ENCODE measurements around the gene CTCF.
A peak's percentile ranks its signal among the peaks of the same experiment; 100 is the strongest.

Gene CTCF

DNA sequence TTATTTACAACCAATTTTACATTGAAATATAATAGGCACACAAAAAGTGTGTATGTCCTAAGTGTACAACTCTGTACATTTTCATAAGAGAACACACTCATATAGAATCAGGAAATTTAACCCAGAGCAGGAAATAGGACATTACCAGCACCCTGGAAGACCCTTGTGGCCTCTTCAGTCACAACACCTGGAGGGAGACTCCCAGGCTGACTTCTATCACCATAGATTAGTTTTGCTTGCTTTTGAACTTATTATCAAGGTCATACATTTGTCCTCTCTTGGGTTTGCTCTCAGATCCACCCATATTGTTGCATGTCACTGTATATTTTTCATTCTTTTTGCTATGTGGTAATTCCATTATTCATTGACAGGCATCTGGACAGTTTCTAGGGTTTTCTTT is 27.9 kb upstream of the CTCF start:
- no peak for DNase-seq (ENCODE audit: low read depth in 2 of 2, low spot score in 1 of 2)

DNA sequence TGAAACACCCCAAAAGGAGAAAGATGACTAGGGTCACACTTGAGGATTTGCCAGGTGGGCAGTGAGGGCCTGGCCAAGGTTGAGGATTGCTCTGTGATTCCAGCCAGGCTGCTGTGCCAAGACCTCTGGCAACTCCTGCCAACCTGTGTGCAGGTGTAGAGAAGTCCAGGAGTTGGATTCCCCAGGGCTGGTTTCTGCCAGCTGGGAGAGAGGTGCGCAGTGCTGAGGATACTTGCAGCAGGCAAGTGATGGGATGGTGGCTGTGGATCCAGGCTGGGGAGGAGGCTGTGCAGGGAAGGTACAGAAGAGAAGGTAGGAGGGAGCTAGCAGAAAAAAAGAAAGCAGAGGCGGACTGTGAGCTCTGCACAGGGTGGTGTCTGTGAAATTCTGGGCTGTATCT is 27.1 kb upstream of the CTCF start:
- no peak for DNase-seq (ENCODE audit: low read depth in 2 of 2, low spot score in 1 of 2)

DNA sequence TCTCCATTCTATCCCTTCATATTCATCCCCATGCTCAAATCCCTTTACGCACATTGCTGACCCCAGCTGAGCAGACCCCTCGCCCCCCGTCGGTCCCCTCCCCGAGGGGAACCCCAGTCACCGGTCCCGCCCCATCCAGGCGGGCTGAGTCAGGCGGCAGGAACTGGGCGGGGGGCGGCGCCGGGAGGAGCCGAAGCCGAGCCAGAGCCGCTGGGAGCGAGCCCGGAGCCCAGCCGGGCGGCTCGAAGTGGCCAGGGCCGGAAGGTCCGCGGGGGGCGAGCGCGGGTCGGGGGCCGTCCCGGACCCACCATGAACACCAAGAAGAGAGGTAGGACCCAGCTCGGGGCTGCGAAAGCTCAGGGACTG is 25.1 kb upstream of the CTCF start:
- no peak for DNase-seq (ENCODE audit: low read depth in 2 of 2, low spot score in 1 of 2)

DNA sequence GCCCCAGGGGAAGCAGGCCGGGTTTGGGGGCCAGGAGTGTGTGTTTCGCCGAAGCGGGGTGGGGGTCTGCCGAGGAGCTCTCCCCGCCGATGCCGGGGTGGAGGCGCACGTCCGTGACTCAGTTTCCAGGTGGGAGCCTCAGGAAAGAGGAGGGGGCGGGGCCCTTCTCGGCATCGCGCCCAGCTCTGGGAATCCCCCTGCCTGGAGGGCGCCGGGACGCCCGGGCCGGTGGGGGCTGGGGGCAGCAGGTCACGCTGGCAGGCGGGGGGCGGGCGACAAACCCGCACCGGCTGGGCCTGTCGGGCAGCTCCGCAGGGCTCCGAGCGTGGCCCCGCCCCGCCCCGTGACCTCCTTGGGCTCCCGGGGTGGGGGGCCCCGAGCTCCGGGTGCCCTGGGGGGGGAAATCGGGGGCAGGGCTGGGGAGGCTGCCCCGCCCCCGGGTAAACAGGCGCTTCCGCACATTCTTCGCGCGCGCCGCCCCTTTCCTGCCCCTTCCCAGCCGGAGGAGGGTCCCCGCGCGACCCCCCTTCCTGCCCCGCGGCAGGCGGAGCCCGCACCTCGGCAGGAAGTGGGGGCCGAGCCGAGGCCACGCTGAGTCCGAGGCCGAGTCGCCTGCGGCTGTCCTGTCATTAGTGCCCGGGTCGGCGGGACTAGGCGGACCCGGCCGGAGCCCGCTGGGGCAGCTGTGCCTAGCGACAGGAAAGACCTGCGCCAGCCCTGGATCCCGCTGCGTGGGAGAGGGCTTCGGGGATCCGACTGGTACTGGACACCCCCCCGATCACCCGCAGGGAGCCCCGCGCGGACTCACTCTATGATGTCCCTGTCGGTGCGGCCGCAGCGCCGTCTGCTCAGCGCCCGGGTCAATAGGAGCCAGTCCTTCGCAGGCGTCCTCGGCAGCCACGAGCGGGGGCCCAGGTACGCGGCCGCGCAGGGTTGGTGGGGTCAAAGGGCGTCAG is 24.4 kb upstream of the CTCF start:
- DNase-seq (ENCODE audit: low read depth in 2 of 2, low spot score in 1 of 2), result peak in 1 of 2 donors; percentile 34

DNA sequence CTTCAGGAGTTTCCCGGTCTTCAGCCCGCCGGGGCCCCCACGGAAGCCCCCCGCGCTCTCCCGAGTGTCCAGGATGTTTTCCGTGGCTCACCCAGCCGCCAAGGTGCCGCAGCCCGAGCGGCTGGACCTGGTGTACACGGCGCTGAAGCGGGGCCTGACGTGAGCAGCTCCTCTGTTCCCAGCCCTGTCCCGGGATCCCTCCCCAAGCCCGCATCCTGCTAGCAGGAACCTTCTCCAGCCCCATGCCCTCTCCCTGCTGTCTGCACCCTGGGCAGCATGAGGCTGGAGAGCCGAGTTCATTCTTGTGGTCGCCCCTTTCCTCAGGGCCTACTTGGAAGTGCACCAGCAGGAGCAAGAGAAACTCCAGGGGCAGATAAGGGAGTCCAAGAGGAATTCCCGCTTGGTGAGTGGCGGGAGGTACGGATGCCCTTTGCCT is 23.6 kb upstream of the CTCF start:
- no peak for DNase-seq (ENCODE audit: low read depth in 2 of 2, low spot score in 1 of 2)

DNA sequence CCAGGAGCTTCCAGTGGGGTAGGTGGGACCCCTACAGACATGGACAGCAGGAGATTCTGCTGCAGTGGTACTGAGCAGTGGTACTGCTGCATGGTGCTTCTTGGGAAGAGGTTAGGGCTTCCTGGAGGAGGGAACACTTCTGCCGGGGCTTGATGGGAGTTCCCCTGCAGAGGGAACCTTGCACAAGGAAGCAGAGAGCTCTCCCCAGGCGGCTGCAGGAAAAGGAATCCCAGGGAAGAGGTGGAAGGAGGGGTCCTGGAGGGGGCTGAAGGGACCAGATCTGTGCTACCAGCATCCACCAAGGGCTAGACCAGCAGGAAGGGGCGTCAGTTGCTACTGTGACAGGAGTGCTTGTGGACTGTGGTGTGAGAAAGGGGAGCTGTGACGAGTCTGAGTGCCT is 23.1 kb upstream of the CTCF start:
- DNase-seq (ENCODE audit: low read depth in 2 of 2, low spot score in 1 of 2), result no peak

DNA sequence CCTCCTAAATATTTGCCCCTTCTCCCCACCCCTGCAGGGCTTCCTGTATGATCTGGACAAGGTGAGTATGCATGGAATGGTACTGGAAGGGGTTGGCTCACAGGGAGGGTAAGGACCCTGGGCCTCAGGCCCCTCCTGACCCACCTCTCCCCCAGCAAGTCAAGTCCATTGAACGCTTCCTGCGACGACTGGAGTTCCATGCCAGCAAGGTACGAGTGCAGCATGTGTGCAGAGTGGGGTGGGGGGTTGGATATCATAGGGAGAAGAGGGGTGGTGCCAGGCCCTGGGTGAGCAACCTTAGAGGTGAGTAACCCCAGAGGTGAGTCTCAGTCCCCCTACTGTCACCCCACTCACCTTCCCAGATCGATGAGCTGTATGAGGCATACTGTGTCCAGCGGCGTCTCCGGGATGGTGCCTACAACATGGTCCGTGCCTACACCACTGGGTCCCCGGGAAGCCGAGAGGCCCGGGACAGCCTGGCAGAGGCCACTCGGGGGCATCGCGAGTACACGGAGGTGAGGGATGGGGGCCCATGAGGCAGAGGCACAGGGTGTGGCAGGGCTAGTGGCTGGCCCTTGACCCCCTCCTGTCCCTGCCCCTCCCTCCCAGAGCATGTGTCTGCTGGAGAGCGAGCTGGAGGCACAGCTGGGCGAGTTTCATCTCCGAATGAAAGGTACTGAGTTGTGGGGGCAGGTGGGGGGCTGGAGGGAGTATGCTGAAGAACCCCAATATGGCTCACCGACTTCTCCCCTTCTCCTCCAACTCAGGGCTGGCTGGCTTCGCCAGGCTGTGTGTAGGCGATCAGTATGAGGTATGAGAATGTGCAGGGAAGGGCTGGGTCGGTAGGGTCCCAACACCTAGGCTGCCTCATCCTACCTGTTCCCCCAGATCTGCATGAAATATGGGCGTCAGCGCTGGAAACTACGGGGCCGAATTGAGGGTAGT is 22.4 kb upstream of the CTCF start:
- DNase-seq (ENCODE audit: low read depth in 2 of 2, low spot score in 1 of 2), result no peak

DNA sequence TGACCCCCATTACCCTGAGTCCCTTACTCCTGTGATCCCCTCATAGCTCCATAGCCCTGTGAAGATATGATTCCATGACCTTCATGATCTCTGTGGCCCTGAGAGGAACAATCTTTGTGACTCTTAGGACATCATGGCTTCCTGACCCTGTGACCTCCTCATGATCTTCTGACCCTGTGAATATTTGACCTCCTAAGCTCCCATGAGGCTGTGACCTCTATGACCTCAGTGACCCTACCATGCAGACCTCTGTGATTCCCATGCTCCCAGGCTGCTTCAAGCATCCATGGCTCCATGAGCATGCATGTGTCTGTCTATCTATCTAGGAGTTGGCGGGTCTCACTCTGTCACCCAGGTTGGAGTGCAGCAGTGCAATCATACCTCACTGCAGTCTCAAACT is 21.6 kb upstream of the CTCF start:
- no peak for DNase-seq (ENCODE audit: low read depth in 2 of 2, low spot score in 1 of 2)

DNA sequence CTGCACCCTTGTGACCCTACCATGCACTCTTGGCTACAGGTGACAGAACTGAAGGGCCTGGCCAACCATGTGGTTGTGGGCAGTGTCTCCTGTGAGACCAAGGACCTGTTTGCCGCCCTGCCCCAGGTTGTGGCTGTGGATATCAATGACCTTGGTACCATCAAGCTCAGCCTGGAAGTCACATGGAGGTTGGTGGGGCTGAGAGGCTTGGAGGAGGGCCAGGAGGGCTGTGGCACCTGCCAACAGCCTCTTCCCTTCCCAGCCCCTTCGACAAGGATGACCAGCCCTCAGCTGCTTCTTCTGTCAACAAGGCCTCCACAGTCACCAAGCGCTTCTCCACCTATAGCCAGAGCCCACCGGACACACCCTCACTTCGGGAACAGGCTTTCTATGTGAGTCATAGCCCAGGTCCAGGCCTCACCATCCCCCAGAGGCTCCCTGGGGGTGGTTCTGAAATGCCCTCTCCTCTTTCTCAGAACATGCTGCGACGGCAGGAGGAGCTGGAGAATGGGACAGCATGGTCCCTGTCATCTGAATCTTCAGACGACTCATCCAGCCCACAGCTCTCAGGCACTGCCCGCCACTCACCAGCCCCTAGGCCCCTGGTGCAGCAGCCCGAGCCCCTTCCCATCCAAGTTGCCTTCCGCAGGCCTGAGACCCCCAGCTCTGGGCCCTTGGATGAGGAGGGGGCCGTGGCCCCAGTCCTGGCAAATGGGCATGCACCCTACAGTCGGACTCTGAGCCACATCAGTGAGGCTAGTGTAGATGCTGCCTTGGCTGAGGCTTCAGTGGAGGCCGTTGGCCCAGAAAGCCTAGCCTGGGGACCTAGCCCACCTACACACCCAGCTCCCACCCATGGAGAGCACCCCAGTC is 20.7 kb upstream of the CTCF start:
- DNase-seq (ENCODE audit: low read depth in 2 of 2, low spot score in 1 of 2), result no peak

DNA sequence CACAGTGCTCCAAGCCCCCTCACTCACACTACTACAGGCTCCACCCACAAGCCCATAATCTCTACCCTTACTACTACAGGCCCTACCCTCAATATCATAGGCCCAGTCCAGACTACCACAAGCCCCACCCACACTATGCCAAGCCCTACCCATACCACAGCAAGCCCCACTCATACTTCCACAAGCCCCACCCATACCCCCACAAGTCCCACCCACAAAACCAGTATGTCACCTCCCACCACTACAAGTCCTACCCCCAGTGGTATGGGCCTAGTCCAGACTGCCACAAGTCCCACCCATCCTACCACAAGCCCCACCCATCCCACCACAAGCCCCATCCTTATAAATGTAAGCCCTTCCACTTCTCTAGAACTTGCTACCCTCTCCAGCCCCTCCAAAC is 19.9 kb upstream of the CTCF start:
- peak in 1 of 2 donors; percentile 57 for DNase-seq (ENCODE audit: low read depth in 2 of 2, low spot score in 1 of 2)

DNA sequence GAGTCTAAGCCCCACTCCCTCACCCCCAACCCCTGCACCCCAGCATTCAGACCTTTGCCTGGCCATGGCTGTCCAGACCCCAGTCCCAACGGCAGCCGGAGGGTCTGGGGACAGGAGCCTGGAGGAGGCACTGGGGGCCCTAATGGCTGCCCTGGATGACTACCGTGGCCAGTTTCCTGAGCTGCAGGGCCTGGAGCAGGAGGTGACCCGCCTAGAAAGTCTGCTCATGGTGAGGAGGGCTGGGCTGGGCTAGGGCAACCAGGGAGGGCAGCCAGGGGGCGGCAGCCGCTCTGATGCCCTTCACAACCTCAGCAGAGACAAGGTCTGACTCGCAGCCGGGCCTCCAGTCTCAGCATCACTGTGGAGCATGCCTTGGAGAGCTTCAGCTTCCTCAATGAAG is 19.3 kb upstream of the CTCF start:
- DNase-seq (ENCODE audit: low read depth in 2 of 2, low spot score in 1 of 2), result no peak

DNA sequence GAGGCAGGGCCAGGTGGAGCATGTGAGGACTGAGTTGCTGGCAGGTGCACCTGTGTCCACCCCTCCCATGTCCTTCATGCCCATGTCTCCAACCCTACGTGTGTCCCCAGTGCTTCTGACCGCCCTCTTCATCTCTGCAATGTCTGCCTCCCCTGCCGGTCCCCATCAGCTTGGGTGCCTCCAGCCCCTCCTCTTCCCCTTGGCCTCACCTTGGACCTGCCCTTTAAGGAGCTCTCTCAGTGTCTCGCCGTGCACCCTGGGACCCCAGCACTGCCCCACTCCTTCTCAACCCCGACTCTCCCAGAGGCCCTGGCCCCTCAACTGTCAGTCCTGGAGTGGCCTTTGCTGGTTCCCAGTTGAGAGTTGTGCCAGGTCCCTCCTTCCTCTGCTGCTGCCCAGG is 18.7 kb upstream of the CTCF start:
- DNase-seq (ENCODE audit: low read depth in 2 of 2, low spot score in 1 of 2), result no peak

DNA sequence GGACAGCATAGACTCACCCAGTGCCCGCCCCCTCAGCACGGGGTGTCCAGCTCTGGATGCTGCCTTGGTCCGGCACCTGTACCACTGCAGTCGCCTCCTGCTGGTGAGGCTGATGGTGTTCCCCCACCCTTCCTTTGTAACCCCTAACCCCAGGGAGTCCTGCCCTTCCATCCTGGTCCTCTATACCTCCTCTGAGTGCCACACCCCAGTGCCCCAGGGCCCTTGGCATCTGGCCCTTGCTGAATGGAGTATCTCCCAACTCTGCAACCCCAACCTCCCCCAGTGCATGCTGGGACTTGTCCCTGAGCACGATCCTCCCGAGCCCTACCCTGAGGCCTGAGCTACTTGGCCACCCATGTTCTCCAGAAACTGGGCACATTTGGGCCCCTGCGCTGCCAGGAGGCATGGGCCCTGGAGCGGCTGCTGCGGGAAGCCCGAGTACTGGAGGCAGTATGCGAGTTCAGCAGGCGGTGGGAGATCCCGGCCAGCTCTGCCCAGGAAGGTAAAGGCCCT is 17.9 kb upstream of the CTCF start:
- no peak for DNase-seq (ENCODE audit: low read depth in 2 of 2, low spot score in 1 of 2)

DNA sequence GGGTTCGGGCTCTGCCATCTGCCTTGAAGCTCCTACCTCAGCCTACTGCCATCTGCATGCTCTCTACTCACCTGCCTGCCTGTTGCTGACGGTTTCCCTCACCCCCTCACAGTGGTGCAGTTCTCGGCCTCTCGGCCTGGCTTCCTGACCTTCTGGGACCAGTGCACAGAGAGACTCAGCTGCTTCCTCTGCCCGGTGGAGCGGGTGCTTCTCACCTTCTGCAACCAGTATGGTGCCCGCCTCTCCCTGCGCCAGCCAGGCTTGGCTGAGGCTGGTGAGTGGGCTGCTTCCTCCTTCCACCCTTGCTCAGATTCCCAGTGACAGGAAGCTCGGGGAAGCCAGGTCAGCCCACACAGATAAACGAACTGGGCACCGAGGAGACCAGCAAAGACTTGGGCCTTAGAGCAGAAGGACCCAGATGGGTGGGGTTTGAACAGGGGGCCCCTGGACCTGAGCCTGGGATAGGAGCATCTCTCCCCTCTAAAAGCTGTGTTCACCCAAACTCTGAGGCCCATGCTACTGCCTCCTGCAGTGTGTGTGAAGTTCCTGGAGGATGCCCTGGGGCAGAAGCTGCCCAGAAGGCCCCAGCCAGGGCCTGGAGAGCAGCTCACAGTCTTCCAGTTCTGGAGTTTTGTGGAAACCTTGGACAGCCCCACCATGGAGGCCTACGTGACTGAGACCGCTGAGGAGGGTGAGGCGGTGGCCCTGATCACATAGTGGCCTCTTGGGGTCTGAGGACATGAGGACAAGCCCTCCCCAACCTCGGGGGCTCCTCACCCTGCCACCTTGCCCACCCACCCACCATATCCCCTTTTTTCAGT is 17.3 kb upstream of the CTCF start:
- no peak for DNase-seq (ENCODE audit: low read depth in 2 of 2, low spot score in 1 of 2)

DNA sequence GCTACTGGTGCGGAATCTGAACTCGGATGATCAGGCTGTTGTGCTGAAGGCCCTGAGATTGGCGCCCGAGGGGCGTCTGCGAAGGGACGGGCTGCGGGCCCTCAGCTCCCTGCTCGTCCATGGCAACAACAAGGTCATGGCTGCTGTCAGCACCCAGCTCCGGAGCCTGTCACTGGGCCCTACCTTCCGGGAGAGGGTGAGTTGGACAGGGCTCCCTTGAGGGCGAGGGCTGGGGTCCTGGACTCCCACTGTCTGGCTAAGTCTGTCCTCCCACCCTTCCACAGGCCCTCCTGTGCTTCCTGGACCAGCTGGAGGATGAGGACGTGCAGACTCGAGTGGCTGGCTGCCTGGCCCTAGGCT is 16.7 kb upstream of the CTCF start:
- DNase-seq (ENCODE audit: low read depth in 2 of 2, low spot score in 1 of 2), result no peak

DNA sequence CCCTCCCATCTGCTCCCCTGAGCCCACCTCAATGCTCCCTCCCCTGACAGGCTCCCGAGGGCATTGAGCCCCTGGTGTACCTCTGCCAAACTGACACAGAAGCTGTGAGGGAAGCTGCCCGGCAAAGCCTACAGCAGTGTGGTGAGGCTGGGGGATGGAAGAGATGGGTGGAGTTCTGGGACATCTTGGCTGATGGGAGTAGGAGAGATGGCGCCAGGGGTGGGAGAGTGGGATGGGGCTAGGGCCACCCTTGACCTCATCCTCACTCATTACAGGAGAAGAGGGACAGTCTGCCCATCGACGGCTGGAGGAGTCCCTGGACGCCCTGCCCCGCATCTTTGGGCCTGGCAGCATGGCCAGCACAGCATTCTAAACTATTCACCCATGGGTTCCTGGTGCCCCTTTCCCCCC is 16.2 kb upstream of the CTCF start:
- no peak for DNase-seq (ENCODE audit: low read depth in 2 of 2, low spot score in 1 of 2)

DNA sequence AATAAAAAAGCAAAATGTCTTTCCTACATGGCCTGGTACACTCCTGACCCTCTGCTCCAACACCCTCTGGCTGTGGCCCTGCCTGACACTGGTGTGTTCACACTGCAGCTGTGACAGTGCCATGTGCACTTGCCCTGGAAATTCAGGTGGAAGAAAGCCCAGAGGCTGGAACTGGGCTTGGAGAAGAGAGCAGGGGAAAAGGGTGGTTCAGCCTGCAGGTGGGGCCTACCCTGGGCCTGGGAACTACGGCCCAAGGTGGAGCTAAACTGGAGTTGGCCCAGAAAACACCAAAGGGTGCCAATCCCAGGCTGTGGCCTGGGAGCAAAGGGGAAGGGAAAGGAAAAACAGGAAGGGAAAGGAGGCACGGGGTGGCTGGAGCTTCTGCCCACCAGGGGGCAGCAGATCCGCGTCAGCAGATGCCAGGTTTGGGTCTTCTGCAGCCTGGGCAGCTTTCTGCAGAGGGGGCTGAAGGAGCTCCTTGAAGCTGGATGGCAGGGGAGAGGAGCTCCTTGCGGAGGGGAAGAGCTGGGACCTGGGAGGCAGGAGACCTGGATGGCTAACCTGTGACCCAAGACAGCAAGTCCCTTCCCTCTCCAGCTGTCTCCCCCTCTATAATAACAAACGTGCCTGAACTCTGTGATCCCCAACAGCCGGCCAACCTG is 15.4 kb upstream of the CTCF start:
- peak; percentile 49 to 56 for DNase-seq (ENCODE audit: low read depth in 2 of 2, low spot score in 1 of 2)

DNA sequence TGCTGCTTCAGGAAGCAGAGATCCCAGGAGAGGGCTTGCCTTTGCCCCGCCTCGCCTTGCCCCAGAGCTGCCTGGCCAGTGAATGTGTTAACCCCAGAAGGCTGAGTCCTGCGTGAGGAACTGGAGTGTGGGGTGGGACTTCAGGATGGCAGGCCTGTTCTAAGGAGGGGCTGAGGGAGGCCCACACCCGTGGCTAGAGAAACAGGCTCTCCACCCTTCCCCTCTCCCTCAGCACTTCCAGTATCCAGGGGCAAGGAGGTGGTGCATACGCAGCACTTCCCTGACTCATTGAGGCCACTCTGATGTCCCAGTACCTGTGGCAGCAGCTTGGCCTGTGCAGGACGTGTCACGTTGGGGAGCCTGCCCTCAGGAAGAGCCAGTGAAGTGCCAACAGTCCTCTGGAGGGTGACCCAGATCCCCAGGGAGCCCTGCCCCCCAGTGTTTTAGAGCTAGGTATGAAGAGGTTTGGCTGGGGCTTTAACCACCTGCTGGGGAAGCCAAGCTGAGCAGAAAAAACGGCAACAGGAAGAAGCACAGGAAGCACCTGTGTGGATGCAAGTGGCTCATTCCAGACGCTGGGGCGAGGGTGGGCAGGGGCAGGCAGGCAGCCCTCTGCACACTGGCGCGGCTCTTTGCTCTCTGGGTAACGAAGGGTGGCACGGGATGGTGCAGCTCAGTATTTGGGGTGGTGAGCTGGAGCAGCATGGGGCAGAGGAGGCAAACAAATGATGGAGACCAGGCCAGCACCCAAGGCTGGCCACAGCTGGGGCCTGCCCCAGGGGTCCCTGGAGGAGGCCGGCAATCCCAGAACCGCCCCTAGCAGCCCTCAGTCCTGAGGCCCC is 14.7 kb upstream of the CTCF start:
- DNase-seq (ENCODE audit: low read depth in 2 of 2, low spot score in 1 of 2), result no peak

Measured in stimulated activated CD8-positive, alpha-beta memory T cell treated with anti-CD3 and anti-CD28 coated beads, Interleukin-4, amount 100 ng/mL, for 4 hours (primary cell).